Gastrocnemius medialis (tissue), 4 donors: ENCODE measurements around the gene MAST4. TPM values are rescaled to one million over a fixed set of nuclear protein-coding genes. Genes with fewer than 3 reads are reported as not detected.

Experiments
- ATAC-seq, 2 donors: fragments of 150-250 bp; one replicate each; pipeline ENCODE4 v1.9.1; 2016
- DNase-seq, 2 donors: peaks; one replicate each; pipeline ENCODE4 v3.0.0-alpha.2; 2019
- H3K27ac ChIP-seq, 4 donors: fragments of 200-600 bp; sonication (generic); 1 replicate in 1 of 4; 2 replicates in 3 of 4; pipeline ENCODE4 v1.5.1; 2016 to 2018; ENCODE audit warnings: mild to moderate bottlenecking in 2 of 4, moderate library complexity in 1 of 4
- H3K27me3 ChIP-seq, 3 donors: fragments of 200-600 bp; sonication (generic) in 2 of 3; 1 replicate in 1 of 3; 2 replicates in 2 of 3; pipeline versions ENCODE4 v1.5.1 to v1.6.0; 2016 to 2019; ENCODE audit warnings: mild to moderate bottlenecking in 1 of 3, moderate library complexity in 1 of 3
- H3K36me3 ChIP-seq, 2 donors: fragments of 200-600 bp; sonication (generic) in 1 of 2; one replicate each; pipeline ENCODE4 v1.5.1; 2017 to 2018
- H3K4me1 ChIP-seq, 2 donors: fragments of 200-600 bp; sonication (generic) in 1 of 2; one replicate each; pipeline ENCODE4 v1.5.1; 2016 to 2017; ENCODE audit warnings: mild to moderate bottlenecking in 2 of 2
- H3K4me3 ChIP-seq, 4 donors: fragments of 200-600 bp; sonication (generic) in 3 of 4; 1 replicate in 1 of 4; 2 replicates in 3 of 4; pipeline ENCODE4 v1.5.1; 2016 to 2019; ENCODE audit warnings: mild to moderate bottlenecking in 2 of 4
- H3K9me3 ChIP-seq, 3 donors: fragments of 200-600 bp; sonication (generic) in 2 of 3; 1 replicate in 1 of 3; 2 replicates in 2 of 3; pipeline ENCODE4 v1.5.1; 2016 to 2019
- POLR2A ChIP-seq, 2 donors: fragments of 450-650 bp; IDR thresholded peaks; one replicate each; pipeline ENCODE4 v1.6.1; 2017; ENCODE audit warnings: antibody characterized with exemption in 2 of 2, mild to moderate bottlenecking in 2 of 2, moderate library complexity in 2 of 2
- in situ Hi-C, 4 donors: fragments of 200-750 bp; cut with MboI; loops; one replicate each; pipeline versions ENCODE4 v1.15.0 to v1.8.0; 2017; ENCODE audit warnings: low sequenced_read_pairs in 4 of 4
- intact Hi-C: fragments of 100-400 bp; cut with DNase I; formaldehyde crosslinking; loops from one replicate; pipeline ENCODE4 v1.15.1; 2023; ENCODE audit warnings: low total_unique reads
- total RNA-seq, 4 donors: library from RNA; depleted of rRNA; stranded (reverse); fragments of >200 nt; gene quantifications; one replicate each; pipeline versions ENCODE4 v1.1.0 to v1.2.3, GENCODE V29; 2016
- TF ChIP-seq, protein P1 (sequence below), 5 experiments: fragments of 450-650 bp in 3 of 5; fragments of 200-600 bp in 2 of 5; sonication (generic) in 2 of 5; IDR thresholded peaks in 4 of 5; conservative IDR thresholded peaks in 1 of 5; 1 replicate in 4 of 5; 2 replicates in 1 of 5; pipeline ENCODE4 v1.5.1; 2016 to 2019; ENCODE audit warnings: antibody characterized with exemption in 5 of 5, mild to moderate bottlenecking in 3 of 5, moderate library complexity in 3 of 5

The MAST4 gene
- total RNA-seq, 4 donors from 2014 or later, result 24.1 to 42.0 (median 38.5) TPM

DNA sequence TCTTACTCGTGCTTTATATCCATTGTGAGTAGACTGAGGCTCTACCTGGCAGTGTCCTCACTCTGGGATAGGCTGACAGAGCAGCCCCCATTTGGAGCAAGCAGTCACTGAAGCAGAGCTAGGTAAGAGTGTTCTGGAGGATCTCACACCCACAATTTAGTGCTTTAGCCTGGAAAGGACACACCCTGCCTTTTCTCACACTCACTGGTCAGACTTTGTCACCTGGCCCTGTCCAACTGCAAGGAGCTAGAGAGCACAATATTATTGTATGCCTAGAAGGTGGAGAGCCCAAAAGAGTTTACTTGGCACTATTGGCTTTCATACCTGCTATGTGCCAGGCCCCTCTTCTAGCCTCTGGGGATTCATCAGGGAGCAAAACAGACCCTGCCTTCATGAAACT, 141.9 kb downstream of the MAST4 start:
- Histone ChIP-seq H3K4me3 (no peak overlapping the region), H3K27ac (no peak overlapping the region), H3K4me1 (peaks cover 0 to 4% of the 10 kb centered on the region in 2 donors), H3K9me3 (no peaks in the 10 kb centered on the region), H3K27me3 (no peaks in the 10 kb centered on the region), H3K36me3 (no peaks in the 10 kb centered on the region)
- in situ Hi-C loops, result no loop called here
- ATAC-seq, result no peak
- no peak for DNase-seq
- TF ChIP-seq, protein P1, sequence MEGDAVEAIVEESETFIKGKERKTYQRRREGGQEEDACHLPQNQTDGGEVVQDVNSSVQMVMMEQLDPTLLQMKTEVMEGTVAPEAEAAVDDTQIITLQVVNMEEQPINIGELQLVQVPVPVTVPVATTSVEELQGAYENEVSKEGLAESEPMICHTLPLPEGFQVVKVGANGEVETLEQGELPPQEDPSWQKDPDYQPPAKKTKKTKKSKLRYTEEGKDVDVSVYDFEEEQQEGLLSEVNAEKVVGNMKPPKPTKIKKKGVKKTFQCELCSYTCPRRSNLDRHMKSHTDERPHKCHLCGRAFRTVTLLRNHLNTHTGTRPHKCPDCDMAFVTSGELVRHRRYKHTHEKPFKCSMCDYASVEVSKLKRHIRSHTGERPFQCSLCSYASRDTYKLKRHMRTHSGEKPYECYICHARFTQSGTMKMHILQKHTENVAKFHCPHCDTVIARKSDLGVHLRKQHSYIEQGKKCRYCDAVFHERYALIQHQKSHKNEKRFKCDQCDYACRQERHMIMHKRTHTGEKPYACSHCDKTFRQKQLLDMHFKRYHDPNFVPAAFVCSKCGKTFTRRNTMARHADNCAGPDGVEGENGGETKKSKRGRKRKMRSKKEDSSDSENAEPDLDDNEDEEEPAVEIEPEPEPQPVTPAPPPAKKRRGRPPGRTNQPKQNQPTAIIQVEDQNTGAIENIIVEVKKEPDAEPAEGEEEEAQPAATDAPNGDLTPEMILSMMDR (IDR thresholded peaks at IDR 0.05 in 4 of 5, conservative IDR thresholded peaks at IDR 0.05 in 1 of 5), result no peak
- TF ChIP-seq POLR2A (IDR thresholded peaks at IDR 0.05), result no peak
- intact Hi-C loops, result no loop called here

DNA sequence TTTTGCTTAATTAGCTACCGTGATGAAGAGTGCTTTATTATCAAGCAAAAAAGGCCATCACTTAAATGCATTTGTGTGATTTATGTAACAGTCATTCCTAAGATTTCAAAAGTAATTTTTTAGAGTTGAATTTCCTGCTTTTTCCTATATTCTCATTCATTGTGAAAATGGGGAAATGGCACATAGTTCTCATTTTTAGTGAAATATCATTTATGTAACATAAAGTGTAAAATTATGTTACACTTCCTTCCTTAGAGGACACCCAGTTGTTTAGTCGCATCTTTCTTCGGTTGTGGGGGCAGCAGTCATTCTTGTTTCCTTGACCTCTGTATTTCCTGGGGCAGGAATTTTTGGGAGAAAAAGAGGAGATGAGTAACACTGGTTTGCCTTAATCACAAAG, 142.8 kb downstream of the MAST4 start:
- intact Hi-C loops (no loop called here), in situ Hi-C loops (no loop called here)
- Histone ChIP-seq H3K27me3 (no peaks in the 10 kb centered on the region), H3K27ac (no peak overlapping the region), H3K9me3 (no peaks in the 10 kb centered on the region), H3K4me3 (no peak overlapping the region), H3K36me3 (no peaks in the 10 kb centered on the region), H3K4me1 (peaks cover 0 to 7% of the 10 kb centered on the region in 2 donors)
- TF ChIP-seq POLR2A (IDR thresholded peaks at IDR 0.05), result no peak
- TF ChIP-seq, protein P1 (IDR thresholded peaks at IDR 0.05 in 4 of 5, conservative IDR thresholded peaks at IDR 0.05 in 1 of 5), result no peak
- no peak for DNase-seq
- ATAC-seq, result no peak

DNA sequence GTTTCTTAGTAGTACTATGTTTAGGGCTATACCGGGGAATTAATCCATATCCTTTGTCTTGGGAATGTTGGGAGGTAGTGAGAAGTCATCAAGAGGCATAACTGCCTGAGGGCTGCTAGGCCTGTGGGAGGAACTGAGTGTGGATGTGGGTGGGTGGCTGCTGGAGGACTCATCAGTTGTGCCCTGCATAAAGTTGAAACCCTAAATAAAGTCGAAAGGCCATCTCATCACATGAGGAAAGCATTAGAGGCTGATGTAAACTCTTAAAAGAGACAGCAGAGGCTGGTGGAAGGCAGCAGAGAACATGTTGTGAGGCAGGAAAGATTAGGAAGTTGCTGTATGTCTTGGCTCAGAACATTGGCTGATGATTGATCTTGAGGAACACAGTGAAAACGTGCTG, 143.8 kb downstream of the MAST4 start:
- intact Hi-C loops, result loop anchor here (10.0 kb wide), 1 partner anchor 145 kb away; the partner anchor contains the start of gene MAST4
- H3K27ac ChIP-seq, result no peak overlapping the region
- H3K4me3 ChIP-seq, result no peak overlapping the region
- peaks cover 0 to 7% of the 10 kb centered on the region in 2 donors for H3K4me1 ChIP-seq
- DNase-seq (no peak), ATAC-seq (no peak)
- no peaks in the 10 kb centered on the region for H3K9me3 ChIP-seq
- in situ Hi-C loops, result no loop called here
- TF ChIP-seq, protein P1 (IDR thresholded peaks at IDR 0.05 in 4 of 5, conservative IDR thresholded peaks at IDR 0.05 in 1 of 5), result no peak
- no peak for TF ChIP-seq POLR2A (IDR thresholded peaks at IDR 0.05)
- no peaks in the 10 kb centered on the region for H3K27me3 ChIP-seq
- H3K36me3 ChIP-seq, result no peaks in the 10 kb centered on the region

DNA sequence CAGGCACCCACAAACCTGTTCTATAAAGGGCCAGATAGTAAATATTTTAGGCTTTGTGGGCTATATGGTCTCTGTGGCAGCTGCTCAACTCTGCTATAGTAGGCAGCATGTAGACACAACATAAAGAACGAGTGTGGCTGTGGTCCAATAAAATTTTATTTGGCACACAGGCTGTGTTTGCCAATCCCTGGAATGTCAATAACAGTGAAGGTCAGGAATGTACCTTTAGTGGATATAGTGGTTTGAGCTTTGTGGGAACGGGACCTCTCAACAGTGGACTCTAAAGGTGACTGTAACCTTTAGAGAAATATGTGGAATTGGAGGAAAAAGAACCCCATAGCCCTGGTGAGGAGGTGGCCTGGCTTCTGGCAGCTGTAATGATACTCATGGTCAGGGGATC, 145.2 kb downstream of the MAST4 start:
- Histone ChIP-seq H3K36me3 (no peaks in the 10 kb centered on the region), H3K9me3 (no peaks in the 10 kb centered on the region), H3K4me1 (peaks cover 0 to 7% of the 10 kb centered on the region in 2 donors), H3K27me3 (no peaks in the 10 kb centered on the region), H3K4me3 (no peak overlapping the region), H3K27ac (no peak overlapping the region)
- in situ Hi-C loops (no loop called here), intact Hi-C loops (loop anchor here (10.0 kb wide), 1 partner anchor 147 kb away; the partner anchor contains the start of gene MAST4)
- ATAC-seq, result no peak
- DNase-seq, result no peak
- TF ChIP-seq POLR2A (IDR thresholded peaks at IDR 0.05), result no peak
- TF ChIP-seq, protein P1 (IDR thresholded peaks at IDR 0.05 in 4 of 5, conservative IDR thresholded peaks at IDR 0.05 in 1 of 5), result no peak
